NCI-H2196 treated with DMSO at 0.1 percent for 48 hours (cell line): ENCODE measurements around the gene LMNB1.
"Not testable (repeated sequence)": the region's sequence is repeated elsewhere in the genome, so short reads cannot be mapped to it uniquely, and the experiment has no call there.

Source experiments
- DNase-seq: peaks from one replicate; lab custom pipeline; 2025; ENCODE audit not compliant: unreplicated experiment; lab: John Stamatoyannopoulos, UW

The LMNB1 gene, protein sequence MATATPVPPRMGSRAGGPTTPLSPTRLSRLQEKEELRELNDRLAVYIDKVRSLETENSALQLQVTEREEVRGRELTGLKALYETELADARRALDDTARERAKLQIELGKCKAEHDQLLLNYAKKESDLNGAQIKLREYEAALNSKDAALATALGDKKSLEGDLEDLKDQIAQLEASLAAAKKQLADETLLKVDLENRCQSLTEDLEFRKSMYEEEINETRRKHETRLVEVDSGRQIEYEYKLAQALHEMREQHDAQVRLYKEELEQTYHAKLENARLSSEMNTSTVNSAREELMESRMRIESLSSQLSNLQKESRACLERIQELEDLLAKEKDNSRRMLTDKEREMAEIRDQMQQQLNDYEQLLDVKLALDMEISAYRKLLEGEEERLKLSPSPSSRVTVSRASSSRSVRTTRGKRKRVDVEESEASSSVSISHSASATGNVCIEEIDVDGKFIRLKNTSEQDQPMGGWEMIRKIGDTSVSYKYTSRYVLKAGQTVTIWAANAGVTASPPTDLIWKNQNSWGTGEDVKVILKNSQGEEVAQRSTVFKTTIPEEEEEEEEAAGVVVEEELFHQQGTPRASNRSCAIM

DNA sequence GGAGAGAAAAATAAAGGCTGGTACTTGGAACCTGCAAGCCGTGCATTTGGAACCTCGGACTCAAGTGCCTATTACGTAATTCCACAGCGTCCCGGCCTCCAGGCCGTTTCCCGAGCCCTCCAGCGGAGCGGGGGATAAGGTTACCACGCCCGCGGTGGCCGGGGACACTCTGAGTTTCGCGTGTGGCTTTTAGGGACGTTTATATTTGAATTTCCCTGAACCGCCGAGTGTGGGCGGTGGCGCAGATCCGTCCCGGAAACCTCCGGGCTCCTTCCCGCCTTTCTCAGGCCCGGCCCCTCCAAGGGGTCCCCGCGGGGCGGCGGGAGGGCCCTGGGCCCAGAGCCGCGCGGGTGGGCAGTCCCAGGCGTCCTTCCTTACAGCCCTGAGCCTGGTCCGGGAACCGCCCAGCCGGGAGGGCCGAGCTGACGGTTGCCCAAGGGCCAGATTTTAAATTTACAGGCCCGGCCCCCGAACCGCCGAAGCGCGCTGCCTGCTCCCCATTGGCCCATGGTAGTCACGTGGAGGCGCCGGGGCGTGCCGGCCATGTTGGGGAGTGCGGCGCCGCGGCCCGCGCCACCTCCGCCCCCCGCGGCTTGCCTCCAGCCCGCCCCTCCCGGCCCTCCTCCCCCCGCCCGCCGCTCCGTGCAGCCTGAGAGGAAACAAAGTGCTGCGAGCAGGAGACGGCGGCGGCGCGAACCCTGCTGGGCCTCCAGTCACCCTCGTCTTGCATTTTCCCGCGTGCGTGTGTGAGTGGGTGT lies at the start of gene LMNB1:
LMNB1 (plus strand) TSS at position 638 of the 758 bp plus-strand sequence. CDS start 373 bp downstream, outside the sequence.
- DNase-seq, result peak; percentile 94

DNA sequence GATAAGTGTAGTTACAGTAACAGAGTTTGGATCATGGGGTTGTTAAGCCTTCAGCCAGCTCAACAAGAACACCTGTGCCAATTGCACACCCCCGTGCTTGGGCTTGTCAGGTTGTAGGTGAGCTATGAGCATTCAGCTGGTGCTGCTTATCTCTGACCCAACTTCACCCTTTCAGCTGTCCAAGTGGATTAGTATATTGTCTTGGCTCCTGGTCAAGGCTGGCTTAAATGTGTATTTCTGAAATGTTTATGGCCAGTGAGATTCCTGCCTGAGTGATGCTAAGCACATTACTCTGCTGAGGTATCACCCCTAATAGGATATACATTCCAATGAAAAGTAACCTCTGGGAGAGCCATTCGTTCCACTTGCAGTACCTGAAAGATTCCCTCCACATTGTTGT lies 44.2 kb upstream of the LMNB1 start:
- DNase-seq, result no peak

DNA sequence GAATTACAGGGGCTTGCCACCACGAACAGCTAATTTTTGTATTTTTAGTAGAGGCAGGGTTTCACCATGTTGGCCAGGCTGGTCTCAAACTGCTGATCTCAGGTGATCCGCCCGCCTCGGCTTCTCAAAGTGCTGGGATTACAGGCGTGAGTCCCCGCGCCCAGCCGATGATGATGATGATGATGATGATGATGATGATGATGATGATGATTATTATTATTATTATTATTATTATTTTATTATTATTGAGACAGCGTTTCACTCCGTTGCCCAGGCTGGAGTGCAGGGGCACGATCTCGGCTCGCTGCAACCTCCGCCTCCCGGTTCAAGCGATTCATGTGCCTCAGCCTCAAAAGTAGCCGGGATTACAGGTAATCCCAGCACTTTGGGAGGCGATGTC lies 42.4 kb upstream of the LMNB1 start:
- DNase-seq, result not testable (repeated sequence)

DNA sequence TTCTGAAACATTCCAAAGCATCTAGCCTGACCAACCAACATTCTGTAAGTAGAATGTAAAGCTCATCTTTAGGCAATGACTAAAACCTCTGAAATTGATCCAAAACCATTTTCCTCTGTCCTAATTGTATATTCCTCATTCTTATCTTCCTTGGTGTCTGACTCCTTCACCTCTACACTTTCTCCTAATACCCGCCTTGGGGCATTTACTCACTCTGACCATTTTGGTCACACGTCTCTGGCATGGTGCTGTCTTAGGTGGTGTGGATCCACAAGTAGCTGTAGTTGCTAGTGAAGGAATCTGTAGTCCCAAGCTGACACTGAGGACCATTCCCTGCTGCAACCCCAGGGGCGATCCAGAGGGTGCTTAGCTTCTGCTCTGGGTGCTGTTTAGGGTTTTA lies 40.8 kb upstream of the LMNB1 start:
- DNase-seq, result no peak

DNA sequence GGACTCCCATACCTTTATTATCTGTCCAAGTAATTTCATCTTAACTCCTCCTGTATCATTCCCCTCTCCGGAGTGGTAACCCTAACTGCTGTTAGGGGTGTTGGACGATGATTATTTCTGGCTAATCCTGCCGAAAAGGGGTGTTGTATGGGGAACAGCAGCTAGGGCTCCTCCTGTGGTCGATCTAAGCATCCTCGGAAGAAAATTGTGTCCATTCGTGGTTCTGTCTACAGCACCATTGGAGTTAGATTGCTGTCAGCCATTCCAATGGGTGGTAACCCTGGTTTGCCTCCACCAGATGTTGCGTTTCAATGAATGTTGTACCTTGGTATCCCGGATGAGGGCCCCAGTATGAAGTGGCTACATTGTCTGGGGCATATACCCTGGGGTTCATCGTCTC lies 35.6 kb upstream of the LMNB1 start:
- no peak for DNase-seq

DNA sequence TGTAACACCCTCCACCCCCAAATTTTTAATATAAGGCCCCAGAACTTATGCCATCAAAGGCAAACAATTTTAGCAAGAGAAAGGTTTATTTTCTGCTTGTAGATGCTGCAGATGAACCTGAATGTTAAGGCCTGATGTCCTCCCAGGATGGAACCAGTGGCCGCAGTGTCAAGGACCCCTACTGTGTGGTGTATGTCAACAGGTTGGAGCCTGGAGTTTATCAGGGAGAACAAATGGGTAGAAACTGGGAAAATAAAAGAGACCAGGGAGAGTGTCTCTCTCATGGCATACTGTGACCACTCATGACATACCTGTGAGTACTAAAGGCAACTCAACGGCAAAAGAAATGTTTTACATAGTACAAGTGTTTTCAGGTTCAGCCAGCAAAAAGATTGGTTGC lies 34.5 kb upstream of the LMNB1 start:
- DNase-seq, result no peak

DNA sequence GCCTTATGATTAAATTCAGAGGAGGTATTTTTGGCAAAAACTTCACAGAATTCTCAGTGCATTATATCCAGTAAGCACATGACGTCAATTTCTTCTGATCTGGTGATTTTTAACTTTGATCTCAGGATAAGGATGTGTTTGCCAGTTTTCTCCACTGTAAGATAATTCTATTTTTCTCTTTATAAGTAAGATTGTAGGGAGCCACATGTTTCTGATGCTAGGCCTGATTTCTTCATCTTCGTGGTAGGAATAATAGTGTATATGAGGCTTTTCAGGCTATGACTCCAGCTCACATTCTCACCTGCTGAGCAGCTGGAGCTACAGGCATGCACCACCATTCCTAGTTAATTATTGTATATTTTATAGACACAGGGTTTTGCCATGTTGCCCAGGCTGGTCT lies 32.1 kb upstream of the LMNB1 start:
- DNase-seq, result no peak

DNA sequence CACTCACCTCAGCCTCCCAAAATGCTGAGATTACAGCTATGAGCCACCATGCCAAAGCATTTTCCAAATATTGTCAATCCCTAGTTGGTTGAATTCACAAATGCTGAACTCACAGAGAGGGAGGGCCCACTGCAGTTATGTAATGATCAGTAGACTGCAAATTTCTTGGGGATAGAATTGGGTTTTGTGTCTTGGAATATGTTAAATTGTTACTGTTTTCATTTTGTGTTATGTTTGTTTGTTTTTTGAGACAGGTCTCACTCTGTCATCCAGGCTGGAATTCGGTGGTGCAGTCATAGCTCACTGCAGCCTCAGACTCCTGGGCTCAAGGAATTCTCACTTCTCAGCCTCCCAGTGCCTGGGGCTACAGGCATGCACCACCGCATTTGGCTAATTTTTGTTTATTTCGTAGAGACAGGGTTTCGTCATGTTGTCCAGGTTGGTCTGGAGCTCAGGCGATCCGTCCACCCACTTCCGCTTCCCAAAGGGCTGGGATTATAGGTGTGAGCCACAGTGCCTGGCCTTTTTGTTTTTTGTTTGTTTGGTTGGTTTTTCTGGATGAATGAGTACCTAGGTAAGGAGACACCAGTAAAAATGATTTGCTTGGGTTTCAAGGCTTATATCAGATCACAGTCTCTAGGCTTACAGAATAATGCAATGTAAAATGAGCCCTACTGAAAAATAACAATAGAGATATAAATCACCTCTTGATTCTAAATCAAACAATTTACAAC lies 31.5 kb upstream of the LMNB1 start:
- peak; percentile 23 for DNase-seq

DNA sequence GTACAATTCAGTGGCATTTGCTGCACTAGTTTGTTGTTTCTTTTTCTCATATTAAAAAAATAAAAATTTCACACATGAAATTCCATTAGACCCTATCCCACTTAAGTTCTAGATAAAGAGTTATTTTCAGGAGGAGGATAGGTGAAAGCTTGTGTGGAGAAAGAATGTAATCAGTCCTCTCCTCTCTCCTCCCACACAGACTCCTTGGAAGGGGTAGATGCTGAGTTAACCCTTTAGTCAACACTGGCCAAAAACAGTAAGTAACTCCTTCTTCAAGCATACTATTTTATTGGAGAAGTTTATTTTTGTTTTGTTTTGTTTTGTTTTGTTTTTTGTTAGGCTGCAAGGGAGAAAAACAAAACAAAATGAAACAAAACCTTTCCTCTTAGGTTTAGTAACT lies 30.6 kb upstream of the LMNB1 start:
- DNase-seq, result no peak

DNA sequence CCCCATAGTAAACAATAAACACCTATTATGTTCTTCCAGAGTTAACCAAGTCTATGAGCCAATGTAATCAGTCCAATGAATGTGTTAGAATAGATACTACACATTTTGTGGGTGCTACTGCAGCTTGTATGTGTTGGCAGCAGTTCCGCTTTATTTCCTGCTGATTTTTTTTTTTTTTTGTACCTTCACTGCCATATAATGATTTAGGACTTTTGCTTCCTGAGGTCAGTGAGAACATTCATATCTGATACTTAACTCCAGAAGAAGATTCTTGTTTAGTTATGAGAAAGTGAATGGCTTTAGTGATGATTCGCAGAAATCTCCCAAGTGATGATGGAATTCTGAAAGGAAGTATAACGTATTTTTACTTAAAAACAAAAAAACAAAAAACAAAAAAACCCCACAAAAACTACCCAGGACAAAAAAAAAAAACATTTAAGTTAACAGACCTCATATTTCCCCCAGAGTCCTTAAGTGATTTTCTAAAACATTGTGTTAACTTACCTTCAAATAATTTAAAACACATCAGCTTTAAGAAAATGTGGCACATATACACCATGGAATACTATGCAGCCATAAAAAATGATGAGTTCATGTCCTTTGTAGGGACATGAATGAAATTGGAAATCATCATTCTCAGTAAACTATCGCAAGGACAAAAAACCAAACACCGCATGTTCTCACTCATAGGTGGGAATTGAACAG lies 24.7 kb upstream of the LMNB1 start:
- DNase-seq, result no peak

DNA sequence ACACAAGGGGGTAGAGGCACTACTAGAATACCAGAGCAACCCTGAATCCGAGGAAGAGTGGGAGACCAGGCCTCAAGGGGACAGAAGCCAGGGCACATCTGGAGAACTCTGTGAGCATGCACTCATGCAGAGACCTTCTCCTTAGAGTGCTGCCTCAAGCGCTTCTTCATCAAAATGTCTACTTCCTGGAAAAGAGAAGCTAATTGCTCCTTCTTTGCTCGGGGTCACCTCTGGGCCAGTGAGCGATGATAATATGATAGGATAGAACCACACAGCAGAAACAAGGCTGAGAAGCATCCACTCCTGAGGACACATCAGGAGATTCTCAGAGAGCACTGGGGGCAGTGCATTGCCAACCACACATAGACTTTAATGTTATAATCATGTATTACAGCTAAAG lies 23.7 kb upstream of the LMNB1 start:
- no peak for DNase-seq

DNA sequence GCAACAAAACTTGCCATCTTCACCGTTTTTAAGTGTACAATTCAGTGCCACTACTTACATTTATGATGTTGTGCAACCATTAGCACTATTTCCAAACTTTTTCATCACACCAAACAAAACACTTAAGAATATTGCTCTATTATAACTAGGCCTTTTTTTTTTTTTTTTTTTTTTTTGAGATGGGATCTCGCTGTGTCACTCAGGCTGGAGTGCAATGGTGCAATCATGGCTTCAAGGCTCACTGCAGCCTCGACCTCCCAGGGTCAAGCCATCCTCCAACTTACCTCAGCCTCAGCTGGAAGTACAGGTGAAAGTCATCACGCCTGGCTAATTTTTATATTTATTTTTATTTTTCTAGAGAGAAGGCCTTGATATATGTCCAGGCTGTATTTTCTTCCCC lies 22.3 kb upstream of the LMNB1 start:
- DNase-seq, result no peak

DNA sequence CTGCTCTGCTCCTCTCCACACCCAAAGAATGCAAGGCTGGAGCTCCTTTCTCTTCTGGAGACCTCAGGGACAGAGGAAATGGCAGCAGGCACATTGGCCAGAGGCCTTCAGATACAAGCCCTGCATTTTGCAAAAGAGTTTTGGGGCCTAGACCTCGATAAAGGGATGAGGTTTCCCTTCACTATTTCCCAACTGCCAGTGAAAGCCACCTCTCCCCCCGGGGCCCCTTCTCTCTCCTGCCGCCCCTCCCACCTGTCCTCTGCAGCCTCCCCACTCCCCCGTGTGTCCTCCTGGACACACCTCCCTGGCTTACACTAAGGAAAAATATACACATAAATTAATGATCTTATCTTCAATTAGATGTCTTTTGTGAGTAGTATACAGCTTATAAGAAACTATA lies 21.3 kb upstream of the LMNB1 start:
- DNase-seq, result no peak

DNA sequence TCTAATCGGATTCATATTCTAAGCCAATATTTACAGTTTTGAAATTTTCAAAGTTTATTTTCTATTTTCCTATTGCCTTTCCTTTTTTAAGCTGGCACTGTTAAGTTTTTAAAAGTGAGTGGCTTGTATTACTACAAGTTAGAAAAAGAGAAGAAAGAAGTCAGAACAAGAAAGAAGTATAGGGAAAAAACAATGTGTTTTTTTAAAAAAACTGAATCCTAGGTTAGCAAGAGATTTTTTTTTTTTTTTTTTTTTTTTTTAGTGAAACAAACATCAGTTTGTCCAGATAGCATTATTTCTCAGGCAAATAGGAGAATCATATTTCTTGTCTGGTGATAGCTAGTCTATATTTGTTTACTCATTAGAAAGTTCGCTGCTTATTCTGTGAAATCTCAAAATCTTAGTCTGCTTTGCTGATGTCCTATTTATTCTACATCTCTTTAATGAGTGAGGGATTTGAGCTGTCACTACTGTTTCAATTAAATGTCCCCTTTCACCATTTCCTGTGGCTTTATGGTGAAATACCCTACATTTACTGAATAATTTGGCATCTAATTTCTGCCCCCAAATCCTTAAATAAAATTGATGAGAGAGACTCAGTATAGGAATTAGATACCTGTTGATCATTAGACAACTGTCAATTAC lies 19.1 kb upstream of the LMNB1 start:
- no peak for DNase-seq

DNA sequence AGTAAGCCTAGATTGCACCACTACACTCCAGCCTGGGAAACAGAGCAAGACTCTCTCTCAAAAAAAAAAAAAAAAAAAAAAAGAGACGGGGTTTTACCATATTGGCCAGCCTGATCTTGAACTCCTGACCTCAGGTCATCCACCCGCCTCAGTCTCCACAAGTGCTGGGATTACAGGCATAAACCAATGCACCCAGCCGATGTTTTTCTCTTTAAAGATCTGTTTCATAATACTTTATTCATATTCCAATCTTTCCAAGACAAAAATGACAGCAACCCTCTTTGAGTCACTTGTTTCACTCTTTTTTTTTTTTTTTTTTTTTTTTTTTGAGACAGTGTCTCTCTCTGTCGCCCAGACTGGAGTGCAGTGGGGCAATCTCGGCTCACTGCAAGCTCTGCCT lies 13.6 kb upstream of the LMNB1 start:
- DNase-seq, result no peak

DNA sequence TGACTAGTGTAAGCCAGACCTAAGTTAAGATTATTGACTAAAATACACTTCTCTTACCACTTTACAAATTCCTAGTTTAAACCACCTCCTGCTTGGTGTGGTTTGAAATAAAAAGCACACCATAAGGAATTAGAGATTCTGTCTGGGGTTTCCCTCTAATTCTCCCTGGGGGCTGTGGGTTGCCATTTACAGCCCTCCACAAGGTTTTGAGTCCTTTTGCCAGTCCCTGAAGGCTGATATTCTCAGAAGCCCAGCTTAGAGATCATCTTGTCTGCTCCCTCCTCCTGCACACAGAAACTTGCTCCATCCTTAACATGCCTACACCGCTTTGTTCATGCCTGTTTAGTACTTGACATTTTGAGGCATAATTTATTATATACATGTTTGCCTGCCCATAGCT lies 7.2 kb upstream of the LMNB1 start:
- no peak for DNase-seq

DNA sequence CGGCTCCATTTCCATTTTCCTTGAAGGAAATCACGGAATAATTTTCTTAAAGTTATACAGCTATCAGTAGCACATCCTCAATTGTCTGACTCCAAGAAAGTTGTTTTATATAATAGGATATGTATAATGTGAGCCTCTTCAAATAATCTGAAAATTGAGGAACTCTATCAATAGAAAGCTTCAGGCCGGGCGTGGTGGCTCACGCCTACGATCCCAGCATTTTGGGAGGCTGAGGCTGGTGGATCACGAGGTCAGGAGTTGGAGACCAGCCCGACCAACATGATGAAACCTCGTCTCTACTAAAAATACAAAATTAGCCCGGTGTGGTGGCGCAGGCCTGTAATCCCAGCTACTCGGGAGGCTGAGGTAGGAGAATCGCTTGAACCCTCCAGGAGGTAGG lies 3.4 kb upstream of the LMNB1 start:
- not testable (repeated sequence) for DNase-seq

DNA sequence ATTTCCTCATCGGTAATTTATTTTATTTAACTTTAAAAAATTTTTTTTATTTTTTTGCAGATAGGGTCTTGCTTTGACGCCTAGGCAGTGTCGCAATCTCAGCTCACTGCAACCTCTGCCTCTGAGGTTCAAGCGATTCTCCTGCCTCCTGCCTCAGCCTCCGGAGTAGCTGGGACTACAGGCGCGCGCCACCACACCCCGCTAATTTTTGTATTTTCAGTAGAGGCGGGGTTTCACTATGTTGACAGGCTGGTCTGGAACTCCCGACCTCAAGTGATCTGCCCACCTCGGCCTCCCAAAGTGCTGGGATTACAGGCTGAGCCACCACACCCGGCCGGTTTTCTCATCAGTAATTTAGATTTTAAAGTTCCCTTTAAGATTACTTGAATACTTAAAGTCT lies 2.3 kb upstream of the LMNB1 start:
- DNase-seq, result not testable (repeated sequence)

DNA sequence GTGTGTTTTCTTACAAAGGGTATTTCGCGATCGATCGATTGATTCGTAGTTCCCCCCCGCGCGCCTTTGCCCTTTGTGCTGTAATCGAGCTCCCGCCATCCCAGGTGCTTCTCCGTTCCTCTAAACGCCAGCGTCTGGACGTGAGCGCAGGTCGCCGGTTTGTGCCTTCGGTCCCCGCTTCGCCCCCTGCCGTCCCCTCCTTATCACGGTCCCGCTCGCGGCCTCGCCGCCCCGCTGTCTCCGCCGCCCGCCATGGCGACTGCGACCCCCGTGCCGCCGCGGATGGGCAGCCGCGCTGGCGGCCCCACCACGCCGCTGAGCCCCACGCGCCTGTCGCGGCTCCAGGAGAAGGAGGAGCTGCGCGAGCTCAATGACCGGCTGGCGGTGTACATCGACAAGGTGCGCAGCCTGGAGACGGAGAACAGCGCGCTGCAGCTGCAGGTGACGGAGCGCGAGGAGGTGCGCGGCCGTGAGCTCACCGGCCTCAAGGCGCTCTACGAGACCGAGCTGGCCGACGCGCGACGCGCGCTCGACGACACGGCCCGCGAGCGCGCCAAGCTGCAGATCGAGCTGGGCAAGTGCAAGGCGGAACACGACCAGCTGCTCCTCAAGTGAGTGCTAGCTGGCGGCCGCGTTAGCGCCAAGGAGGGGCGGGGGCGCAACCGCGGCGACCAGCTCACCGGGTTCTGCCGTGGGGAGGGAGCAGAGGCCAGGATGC lies 480 bp downstream of the LMNB1 start:
- peak; percentile 8 for DNase-seq
